B cell (primary cell): ENCODE results near the gene ST8SIA1. TPM values are rescaled to one million over a fixed set of nuclear protein-coding genes. Genes with fewer than 3 reads are reported as not detected.
A peak's percentile ranks its signal among the peaks of the same experiment; 100 is the strongest.

Experiments
- ATAC-seq: fragments of 200-7000 bp; cut with Tn5 transposase; one replicate; pipeline ENCODE4 v1.10.0; 2021; ENCODE audit warnings: low read depth, mild to moderate bottlenecking, moderate number of reproducible peaks, moderate library complexity
- CTCF ChIA-PET: fragments of 350-600 bp; sonication (Branson Sonifier 250); formaldehyde crosslinking; loops from one replicate; lab custom pipeline; 2021; ENCODE audit warnings: antibody characterized with exemption, inconsistent platforms; lab: Charles Lee
- POLR2A ChIA-PET: fragments of 350-600 bp; sonication (Branson Sonifier 250); formaldehyde crosslinking; loops from one replicate; lab custom pipeline; 2021; ENCODE audit warnings: antibody characterized with exemption; lab: Charles Lee
- DNase-seq: peaks from one replicate; pipeline ENCODE4 v3.0.0; 2013
- H2AFZ ChIP-seq: 2 replicates; pipeline ENCODE4 v1.6.1; 2012; ENCODE audit warnings: mild to moderate bottlenecking, low read depth, low read length; ENCODE audit not compliant: insufficient read depth, poor library complexity, severe bottlenecking
- H3K27ac ChIP-seq, 2 donors: 1 replicate in 1 of 2; 2 replicates in 1 of 2; pipeline ENCODE4 v1.5.1; 2012 to 2013; ENCODE audit warnings: low read length in 2 of 2, mild to moderate bottlenecking in 2 of 2, moderate library complexity in 1 of 2
- H3K27me3 ChIP-seq, 4 experiments: fragments of 200-600 bp in 1 of 4; sonication (generic) in 1 of 4; replicated peaks in 1 of 4; 1 replicate in 2 of 4; 2 replicates in 2 of 4; pipeline versions ENCODE4 v1.6.1 to v1.7.0; 2013 to 2016; ENCODE audit warnings: low read length in 3 of 4, mild to moderate bottlenecking in 2 of 4, mixed read lengths in 1 of 4, moderate library complexity in 1 of 4; ENCODE audit not compliant: insufficient read depth in 4 of 4, control insufficient read depth in 3 of 4; ENCODE audit errors: control extremely low read depth in 1 of 4
- H3K36me3 ChIP-seq, 2 experiments: replicated peaks in 1 of 2; 1 replicate in 1 of 2; 2 replicates in 1 of 2; pipeline versions ENCODE4 v1.6.1 to v1.7.1; 2013; ENCODE audit warnings: low read length in 1 of 2; ENCODE audit not compliant: insufficient read depth in 2 of 2, control insufficient read depth in 1 of 2; ENCODE audit errors: control extremely low read depth in 1 of 2, extremely low read depth in 1 of 2
- H3K4me1 ChIP-seq, 2 donors: fragments of 200-600 bp in 1 of 2; sonication (generic) in 1 of 2; 1 replicate in 1 of 2; 2 replicates in 1 of 2; pipeline versions ENCODE4 v1.5.1 to v1.6.1; 2013 to 2017; ENCODE audit warnings: low read length in 2 of 2; ENCODE audit not compliant: control insufficient read depth in 2 of 2, insufficient read depth in 2 of 2
- H3K4me2 ChIP-seq: replicated peaks from 2 replicates; pipeline ENCODE3; 2012; ENCODE audit warnings: mild to moderate bottlenecking, low read depth, low read length; ENCODE audit not compliant: poor library complexity, severe bottlenecking
- H3K4me3 ChIP-seq, 5 experiments: fragments of 200-600 bp in 1 of 5; sonication (generic) in 1 of 5; 1 replicate in 3 of 5; 2 replicates in 2 of 5; pipeline versions ENCODE4 v1.5.1 to v1.7.0; 2011 to 2016; ENCODE audit warnings: low read length in 4 of 5, mild to moderate bottlenecking in 4 of 5, low read depth in 2 of 5, control low read depth in 1 of 5, moderate library complexity in 1 of 5; ENCODE audit not compliant: insufficient read depth in 1 of 5; ENCODE audit errors: control extremely low read depth in 1 of 5, extremely low read depth in 1 of 5
- H3K79me2 ChIP-seq: fragments of 200-600 bp; sonication (generic); one replicate; pipeline ENCODE4 v1.6.0; 2016; ENCODE audit warnings: low read length; ENCODE audit not compliant: control insufficient read depth, insufficient read depth
- H3K9ac ChIP-seq: fragments of 200-600 bp; sonication (generic); 2 replicates; pipeline ENCODE4 v1.6.1; 2017; ENCODE audit warnings: mild to moderate bottlenecking, low read length, moderate library complexity
- H3K9me3 ChIP-seq, 3 donors: one replicate each; pipeline versions ENCODE4 v1.6.1 to v1.7.1; 2013; ENCODE audit warnings: low read length in 2 of 3; ENCODE audit not compliant: control insufficient read depth in 2 of 3, insufficient read depth in 1 of 3; ENCODE audit errors: control extremely low read depth in 1 of 3
- H4K20me1 ChIP-seq: 2 replicates; pipeline ENCODE4 v1.6.0; 2012; ENCODE audit warnings: mild to moderate bottlenecking, low read length; ENCODE audit not compliant: insufficient read depth, control insufficient read depth, poor library complexity, severe bottlenecking
- H3K27ac Mint-ChIP-seq: one replicate; pipeline ENCODE4 v1.8.0; 2021; ENCODE audit warnings: mixed read lengths
- H3K27me3 Mint-ChIP-seq: one replicate; pipeline ENCODE4 v1.8.0; 2021; ENCODE audit warnings: mixed read lengths
- H3K4me1 Mint-ChIP-seq: one replicate; pipeline ENCODE4 v1.8.0; 2021; ENCODE audit warnings: mixed read lengths
- H3K4me3 Mint-ChIP-seq: one replicate; pipeline ENCODE4 v1.8.0; 2021; ENCODE audit warnings: mixed read lengths
- H3K9me3 Mint-ChIP-seq: one replicate; pipeline ENCODE4 v1.8.0; 2022; ENCODE audit warnings: mixed read lengths; ENCODE audit not compliant: insufficient read depth
- EZH2 ChIP-seq: IDR thresholded peaks from 2 replicates; pipeline ENCODE4 v1.6.1; 2012; ENCODE audit warnings: borderline replicate concordance, low read depth, mild to moderate bottlenecking, moderate library complexity, low read length; ENCODE audit not compliant: insufficient read depth, poor library complexity, severe bottlenecking
- WGBS: methylation state at CpG from one replicate; pipeline ENCODE4 v1.1.5; 2013; ENCODE audit warnings: missing lambda C conversion rate; ENCODE audit not compliant: insufficient coverage; 5-methylcytosine and 5-hydroxymethylcytosine counted together
- intact Hi-C: fragments of 100-400 bp; cut with micrococcal nuclease; formaldehyde crosslinking; loops from one replicate; pipeline ENCODE4 v1.10.0; 2022
- polyA plus RNA-seq: library from polyadenylated mRNA; depleted of rRNA; stranded (reverse); fragments of >200 nt; gene quantifications from 2 replicates; pipeline ENCODE4 v1.2.3, GENCODE V29; 2012
- total RNA-seq, 2 donors: library from RNA; stranded (reverse); fragments of 120-200 nt in 1 of 2; gene quantifications; 1 replicate in 1 of 2; 2 replicates in 1 of 2; pipeline versions ENCODE4 v1.2.3 to v1.2.4, GENCODE V29; 2013 to 2022
- TF ChIP-seq, protein P1 (sequence below): fragments of 200-600 bp; IDR thresholded peaks from one replicate; pipeline ENCODE4 v1.8.0; 2022; ENCODE audit warnings: antibody characterized with exemption, mild to moderate bottlenecking

ST8SIA1 gene
- total and polyA plus RNA-seq, 2 donors (not counting 1 experiment from before 2014, with no cell fraction given): 0.02 to 0.04 TPM

- Mint-ChIP-seq H3K9me3 (no peaks in the 10 kb centered on the region), H3K27me3 (peaks cover 23% of the 10 kb centered on the region), H3K4me3 (no peak overlapping the region), H3K27ac (no peak overlapping the region), H3K4me1 (peaks cover 5% of the 10 kb centered on the region)
- H3K4me1 ChIP-seq: no peaks in the 10 kb centered on the region
- no peaks in the 10 kb centered on the region for H4K20me1 ChIP-seq
- no peak overlapping the region for H3K4me2 ChIP-seq
- no peaks in the 10 kb centered on the region for H3K9me3 ChIP-seq
- no peak overlapping the region for H3K9ac ChIP-seq
- no peak overlapping the region for H2AFZ ChIP-seq
- DNase-seq (peak; percentile 18), ATAC-seq (no peak)
- no peaks in the 10 kb centered on the region for H3K27me3 ChIP-seq
- no peaks in the 10 kb centered on the region for H3K36me3 ChIP-seq
- no peak overlapping the region for H3K4me3 ChIP-seq
- H3K79me2 ChIP-seq: no peaks in the 10 kb centered on the region
- CTCF ChIA-PET: interaction anchor here (1.0 to 2.5 kb wide), 9 partner anchors 9 to 270 kb away, joined by 3 to 20 read pairs (median 4); no protein-coding TSS in a partner anchor
- intact Hi-C loops: loop anchor here (1.0 to 5.0 kb wide), 3 partner anchors 72 to 269 kb away; no protein-coding TSS in a partner anchor
- POLR2A ChIA-PET: no interaction called here
- H3K27ac ChIP-seq: no peak overlapping the region
- TF ChIP-seq, protein P1, sequence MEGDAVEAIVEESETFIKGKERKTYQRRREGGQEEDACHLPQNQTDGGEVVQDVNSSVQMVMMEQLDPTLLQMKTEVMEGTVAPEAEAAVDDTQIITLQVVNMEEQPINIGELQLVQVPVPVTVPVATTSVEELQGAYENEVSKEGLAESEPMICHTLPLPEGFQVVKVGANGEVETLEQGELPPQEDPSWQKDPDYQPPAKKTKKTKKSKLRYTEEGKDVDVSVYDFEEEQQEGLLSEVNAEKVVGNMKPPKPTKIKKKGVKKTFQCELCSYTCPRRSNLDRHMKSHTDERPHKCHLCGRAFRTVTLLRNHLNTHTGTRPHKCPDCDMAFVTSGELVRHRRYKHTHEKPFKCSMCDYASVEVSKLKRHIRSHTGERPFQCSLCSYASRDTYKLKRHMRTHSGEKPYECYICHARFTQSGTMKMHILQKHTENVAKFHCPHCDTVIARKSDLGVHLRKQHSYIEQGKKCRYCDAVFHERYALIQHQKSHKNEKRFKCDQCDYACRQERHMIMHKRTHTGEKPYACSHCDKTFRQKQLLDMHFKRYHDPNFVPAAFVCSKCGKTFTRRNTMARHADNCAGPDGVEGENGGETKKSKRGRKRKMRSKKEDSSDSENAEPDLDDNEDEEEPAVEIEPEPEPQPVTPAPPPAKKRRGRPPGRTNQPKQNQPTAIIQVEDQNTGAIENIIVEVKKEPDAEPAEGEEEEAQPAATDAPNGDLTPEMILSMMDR: peak; percentile 8
- no peak for TF ChIP-seq EZH2
Observed at GRCh38 chr12:22173177-22173576, 161.3 kb downstream of the ST8SIA1 start.

GRCh38 chr12:22172501-22172900 is 162.0 kb downstream of the ST8SIA1 start:
- Histone ChIP-seq H3K27ac (no peak overlapping the region), H3K36me3 (no peaks in the 10 kb centered on the region), H3K9ac (no peak overlapping the region), H4K20me1 (no peaks in the 10 kb centered on the region), H3K4me2 (no peak overlapping the region), H3K27me3 (no peaks in the 10 kb centered on the region), H2AFZ (no peak overlapping the region), H3K4me1 (no peaks in the 10 kb centered on the region), H3K9me3 (no peaks in the 10 kb centered on the region), H3K4me3 (no peak overlapping the region), H3K79me2 (no peaks in the 10 kb centered on the region)
- intact Hi-C loops: loop anchor here (5.0 kb wide), 2 partner anchors 90 to 270 kb away; no protein-coding TSS in a partner anchor
- no peak for DNase-seq
- Mint-ChIP-seq H3K9me3 (no peaks in the 10 kb centered on the region), H3K4me3 (no peak overlapping the region), H3K27ac (no peak overlapping the region), H3K4me1 (peaks cover 5% of the 10 kb centered on the region), H3K27me3 (peaks cover 23% of the 10 kb centered on the region)
- POLR2A ChIA-PET: no interaction called here
- CTCF ChIA-PET: interaction anchor here (1.0 to 2.5 kb wide), 9 partner anchors 8 to 91 kb away, joined by 3 to 20 read pairs (median 4); no protein-coding TSS in a partner anchor
- ATAC-seq: no peak
- 76% methylated on average over 3 of the region's 5 CpGs for WGBS
- TF ChIP-seq, protein P1: no peak
- no peak for TF ChIP-seq EZH2
